ENCODE data around the gene SRD5A1. TPM values are rescaled to one million over a fixed set of nuclear protein-coding genes. Genes with fewer than 3 reads are reported as not detected.

SRD5A1 gene
- total RNA-seq, 5 donors from 2014 or later (not counting 1 experiment from before 2014, with no cell fraction given), result 2.3 to 13.6 (median 9.6) TPM

GRCh38 chr5:6700685-6701355 lies 67.6 kb downstream of the SRD5A1 start:
- no peak overlapping the region for H3K27ac Mint-ChIP-seq
- peaks cover 31 to 42% of the 10 kb centered on the region in 2 donors for H3K27me3 Mint-ChIP-seq
- no peaks in the 10 kb centered on the region for H3K36me3 Mint-ChIP-seq
- WGBS (ENCODE audit: insufficient coverage), result 73% methylated on average over 10 of the region's 12 CpGs
- no peak for ATAC-seq (replicated peaks in 1 of 4)
- Histone ChIP-seq H3K4me3 (ENCODE audit: control insufficient read depth in 1 of 2, extremely low read depth in 1 of 2, low read length in 1 of 2) (no peak overlapping the region), H3K27me3 (replicated peaks in 1 of 2; ENCODE audit: control insufficient read depth in 2 of 2, extremely low read depth in 1 of 2, insufficient read depth in 2 of 2, low read length in 1 of 2) (peaks cover 4 to 22% of the 10 kb centered on the region in 2 experiments), H3K4me1 (ENCODE audit: control insufficient read depth in 1 of 2, extremely low read depth in 1 of 2, insufficient read depth in 2 of 2, low read length in 2 of 2) (no peaks in the 10 kb centered on the region), H3K27ac (ENCODE audit: low read length) (no peak overlapping the region), H3K9me3 (no peaks in the 10 kb centered on the region), H3K36me3 (ENCODE audit: control insufficient read depth in 2 of 2, extremely low read depth in 1 of 2, insufficient read depth in 1 of 2, low read length in 1 of 2) (no peaks in the 10 kb centered on the region)
- no peaks in the 10 kb centered on the region for H3K9me3 Mint-ChIP-seq
- H3K4me1 Mint-ChIP-seq, result no peaks in the 10 kb centered on the region
- H3K4me3 Mint-ChIP-seq, result no peak overlapping the region
- DNase-seq, result no peak
- ChIA-PET POLR2A (no interaction called here), CTCF (interaction anchor here in 1 of 2 donors (0.5 kb wide), 1 partner anchor 1285 kb away, joined by 3 read pairs; no protein-coding TSS in a partner anchor)

GRCh38 chr5:6701491-6701890 lies 68.3 kb downstream of the SRD5A1 start:
- Histone ChIP-seq H3K27ac (ENCODE audit: low read length) (no peak overlapping the region), H3K36me3 (ENCODE audit: control insufficient read depth in 2 of 2, extremely low read depth in 1 of 2, insufficient read depth in 1 of 2, low read length in 1 of 2) (no peaks in the 10 kb centered on the region), H3K4me3 (ENCODE audit: control insufficient read depth in 1 of 2, extremely low read depth in 1 of 2, low read length in 1 of 2) (no peak overlapping the region), H3K4me1 (ENCODE audit: control insufficient read depth in 1 of 2, extremely low read depth in 1 of 2, insufficient read depth in 2 of 2, low read length in 2 of 2) (no peaks in the 10 kb centered on the region), H3K27me3 (replicated peaks in 1 of 2; ENCODE audit: control insufficient read depth in 2 of 2, extremely low read depth in 1 of 2, insufficient read depth in 2 of 2, low read length in 1 of 2) (peaks cover 4 to 22% of the 10 kb centered on the region in 2 experiments), H3K9me3 (no peaks in the 10 kb centered on the region)
- WGBS (ENCODE audit: insufficient coverage), result 83% methylated on average over 10 of the region's 12 CpGs
- POLR2A ChIA-PET, result no interaction called here
- Mint-ChIP-seq H3K4me3 (no peak overlapping the region), H3K36me3 (no peaks in the 10 kb centered on the region), H3K27ac (no peak overlapping the region), H3K4me1 (peaks cover 0 to 1% (median 0%) of the 10 kb centered on the region in 3 donors), H3K9me3 (no peaks in the 10 kb centered on the region), H3K27me3 (peaks cover 30 to 40% of the 10 kb centered on the region in 2 donors)
- DNase-seq (no peak), ATAC-seq (replicated peaks in 1 of 4) (no peak)
- CTCF ChIA-PET, result interaction anchor here in 1 of 2 donors (0.5 kb wide), 1 partner anchor 1286 kb away, joined by 3 read pairs; no protein-coding TSS in a partner anchor

- Histone ChIP-seq H3K4me1 (ENCODE audit: control insufficient read depth in 1 of 2, extremely low read depth in 1 of 2, insufficient read depth in 2 of 2, low read length in 2 of 2) (no peaks in the 10 kb centered on the region), H3K27ac (ENCODE audit: low read length) (no peak overlapping the region), H3K36me3 (ENCODE audit: control insufficient read depth in 2 of 2, extremely low read depth in 1 of 2, insufficient read depth in 1 of 2, low read length in 1 of 2) (no peaks in the 10 kb centered on the region), H3K9me3 (no peaks in the 10 kb centered on the region), H3K27me3 (replicated peaks in 1 of 2; ENCODE audit: control insufficient read depth in 2 of 2, extremely low read depth in 1 of 2, insufficient read depth in 2 of 2, low read length in 1 of 2) (peaks cover 4 to 22% of the 10 kb centered on the region in 2 experiments), H3K4me3 (ENCODE audit: control insufficient read depth in 1 of 2, extremely low read depth in 1 of 2, low read length in 1 of 2) (no peak overlapping the region)
- ChIA-PET CTCF (no interaction called here), POLR2A (no interaction called here)
- H3K36me3 Mint-ChIP-seq, result no peaks in the 10 kb centered on the region
- DNase-seq (no peak), ATAC-seq (replicated peaks in 1 of 4) (no peak)
- H3K27me3 Mint-ChIP-seq, result peaks cover 20 to 28% of the 10 kb centered on the region in 2 donors
- no peak overlapping the region for H3K4me3 Mint-ChIP-seq
- no peak overlapping the region for H3K27ac Mint-ChIP-seq
- peaks cover 0 to 1% (median 0%) of the 10 kb centered on the region in 3 donors for H3K4me1 Mint-ChIP-seq
- 67% methylated on average over 1 of the region's 6 CpGs for WGBS (ENCODE audit: insufficient coverage)
- no peaks in the 10 kb centered on the region for H3K9me3 Mint-ChIP-seq
These were observed 69.4 kb downstream of the SRD5A1 start for GRCh38 chr5:6702633-6703032.

GRCh38 chr5:6703806-6704205 lies 70.6 kb downstream of the SRD5A1 start:
- Mint-ChIP-seq H3K27ac (no peak overlapping the region), H3K4me1 (peaks cover 0 to 1% (median 0%) of the 10 kb centered on the region in 3 donors), H3K4me3 (no peak overlapping the region), H3K9me3 (no peaks in the 10 kb centered on the region), H3K27me3 (peaks cover 16 to 23% of the 10 kb centered on the region in 2 donors), H3K36me3 (no peaks in the 10 kb centered on the region)
- WGBS (ENCODE audit: insufficient coverage), result no CpG with 5 or more reads among the region's 6 CpGs
- CTCF ChIA-PET, result no interaction called here
- DNase-seq, result no peak
- Histone ChIP-seq H3K4me3 (ENCODE audit: control insufficient read depth in 1 of 2, extremely low read depth in 1 of 2, low read length in 1 of 2) (no peak overlapping the region), H3K27ac (ENCODE audit: low read length) (no peak overlapping the region), H3K27me3 (replicated peaks in 1 of 2; ENCODE audit: control insufficient read depth in 2 of 2, extremely low read depth in 1 of 2, insufficient read depth in 2 of 2, low read length in 1 of 2) (peaks cover 2 to 22% of the 10 kb centered on the region in 2 experiments), H3K9me3 (no peaks in the 10 kb centered on the region), H3K4me1 (ENCODE audit: control insufficient read depth in 1 of 2, extremely low read depth in 1 of 2, insufficient read depth in 2 of 2, low read length in 2 of 2) (no peaks in the 10 kb centered on the region), H3K36me3 (ENCODE audit: control insufficient read depth in 2 of 2, extremely low read depth in 1 of 2, insufficient read depth in 1 of 2, low read length in 1 of 2) (no peaks in the 10 kb centered on the region)
- POLR2A ChIA-PET, result no interaction called here
- ATAC-seq (replicated peaks in 1 of 4), result no peak

- no peaks in the 10 kb centered on the region for H3K9me3 Mint-ChIP-seq
- DNase-seq (no peak), ATAC-seq (replicated peaks in 1 of 4) (no peak)
- 86% methylated on average over 10 of the region's 11 CpGs for WGBS (ENCODE audit: insufficient coverage)
- Histone ChIP-seq H3K9me3 (no peaks in the 10 kb centered on the region), H3K27ac (ENCODE audit: low read length) (no peak overlapping the region), H3K36me3 (ENCODE audit: control insufficient read depth in 2 of 2, extremely low read depth in 1 of 2, insufficient read depth in 1 of 2, low read length in 1 of 2) (no peaks in the 10 kb centered on the region), H3K4me1 (ENCODE audit: control insufficient read depth in 1 of 2, extremely low read depth in 1 of 2, insufficient read depth in 2 of 2, low read length in 2 of 2) (no peaks in the 10 kb centered on the region), H3K4me3 (ENCODE audit: control insufficient read depth in 1 of 2, extremely low read depth in 1 of 2, low read length in 1 of 2) (no peak overlapping the region), H3K27me3 (replicated peaks in 1 of 2; ENCODE audit: control insufficient read depth in 2 of 2, extremely low read depth in 1 of 2, insufficient read depth in 2 of 2, low read length in 1 of 2) (peaks cover 2 to 22% of the 10 kb centered on the region in 2 experiments)
- peaks cover 0 to 1% (median 0%) of the 10 kb centered on the region in 3 donors for H3K4me1 Mint-ChIP-seq
- CTCF ChIA-PET, result no interaction called here
- no peak overlapping the region for H3K27ac Mint-ChIP-seq
- POLR2A ChIA-PET, result no interaction called here
- H3K36me3 Mint-ChIP-seq, result no peaks in the 10 kb centered on the region
- H3K27me3 Mint-ChIP-seq, result peaks cover 15 to 21% of the 10 kb centered on the region in 2 donors
- H3K4me3 Mint-ChIP-seq, result no peak overlapping the region
These were observed 71.2 kb downstream of the SRD5A1 start for GRCh38 chr5:6704361-6704851.

GRCh38 chr5:6705088-6705487 lies 71.8 kb downstream of the SRD5A1 start:
- POLR2A ChIA-PET, result no interaction called here
- CTCF ChIA-PET, result no interaction called here
- no peak for ATAC-seq (replicated peaks in 1 of 4)
- no peaks in the 10 kb centered on the region for H3K4me1 ChIP-seq (ENCODE audit: control insufficient read depth in 1 of 2, extremely low read depth in 1 of 2, insufficient read depth in 2 of 2, low read length in 2 of 2)
- H3K4me3 ChIP-seq (ENCODE audit: control insufficient read depth in 1 of 2, extremely low read depth in 1 of 2, low read length in 1 of 2), result no peak overlapping the region
- no peaks in the 10 kb centered on the region for H3K9me3 ChIP-seq
- Mint-ChIP-seq H3K36me3 (no peaks in the 10 kb centered on the region), H3K9me3 (no peaks in the 10 kb centered on the region), H3K4me1 (peaks cover 0 to 1% (median 0%) of the 10 kb centered on the region in 3 donors), H3K27ac (no peak overlapping the region), H3K27me3 (peaks cover 11 to 17% of the 10 kb centered on the region in 2 donors), H3K4me3 (no peak overlapping the region)
- H3K27me3 ChIP-seq (replicated peaks in 1 of 2; ENCODE audit: control insufficient read depth in 2 of 2, extremely low read depth in 1 of 2, insufficient read depth in 2 of 2, low read length in 1 of 2), result peaks cover 0 to 18% of the 10 kb centered on the region in 2 experiments
- no peak overlapping the region for H3K27ac ChIP-seq (ENCODE audit: low read length)
- no peak for DNase-seq
- 100% methylated on average over 1 of the region's 6 CpGs for WGBS (ENCODE audit: insufficient coverage)
- no peaks in the 10 kb centered on the region for H3K36me3 ChIP-seq (ENCODE audit: control insufficient read depth in 2 of 2, extremely low read depth in 1 of 2, insufficient read depth in 1 of 2, low read length in 1 of 2)
